Osteoblast (primary cell): Measurements from ENCODE around the gene HNRNPD. TPM values are rescaled to one million over a fixed set of nuclear protein-coding genes. Genes with fewer than 3 reads are reported as not detected.

Experiments
- DNase-seq: peaks from one replicate; pipeline ENCODE4 v3.0.0; 2011; ENCODE audit warnings: low spot score, mixed read lengths; ENCODE audit not compliant: insufficient read length; ENCODE audit errors: missing footprints
- H2AFZ ChIP-seq: 2 replicates; pipeline ENCODE4 v1.6.0; 2011; ENCODE audit warnings: mild to moderate bottlenecking, low read length
- H3K27ac ChIP-seq: 2 replicates; pipeline ENCODE4 v1.5.1; 2011; ENCODE audit warnings: mild to moderate bottlenecking, low read depth, low read length, moderate library complexity
- H3K27me3 ChIP-seq: 2 replicates; pipeline ENCODE4 v1.6.0; 2012; ENCODE audit warnings: mild to moderate bottlenecking, control low read depth, inconsistent platforms, low read length, moderate library complexity; ENCODE audit not compliant: insufficient read depth
- H3K36me3 ChIP-seq: 2 replicates; pipeline ENCODE4 v1.5.1; 2011; ENCODE audit warnings: mild to moderate bottlenecking, low read length, control low read depth, moderate library complexity; ENCODE audit not compliant: insufficient read depth
- H3K4me1 ChIP-seq: 2 replicates; pipeline ENCODE4 v1.5.1; 2011; ENCODE audit warnings: mild to moderate bottlenecking, low read length, control low read depth, moderate library complexity; ENCODE audit not compliant: insufficient read depth
- H3K4me2 ChIP-seq: 2 replicates; pipeline ENCODE4 v1.6.0; 2011; ENCODE audit warnings: mild to moderate bottlenecking, low read length; ENCODE audit not compliant: insufficient read depth
- H3K4me3 ChIP-seq: fragments of 200-600 bp; sonication (generic); 3 replicates; pipeline ENCODE4 v1.5.1; 2012; ENCODE audit warnings: mild to moderate bottlenecking, low read length, inconsistent platforms; ENCODE audit not compliant: insufficient read depth
- H3K79me2 ChIP-seq: 2 replicates; pipeline ENCODE4 v1.6.0; 2012; ENCODE audit warnings: mild to moderate bottlenecking, low read length, control low read depth, inconsistent platforms; ENCODE audit not compliant: insufficient read depth
- H3K9me3 ChIP-seq: 2 replicates; pipeline ENCODE4 v1.5.1; 2011; ENCODE audit warnings: low read depth, low read length, control low read depth
- H4K20me1 ChIP-seq: 2 replicates; pipeline ENCODE4 v1.6.0; 2012; ENCODE audit warnings: mild to moderate bottlenecking, low read length, control low read depth; ENCODE audit not compliant: insufficient read depth
- total RNA-seq: library from RNA; depleted of rRNA; stranded (reverse); fragments of >200 nt; gene quantifications from 2 replicates; pipeline ENCODE4 v1.2.3, GENCODE V29; 2012
- TF ChIP-seq, protein P1 (sequence below): IDR thresholded peaks from 2 replicates; pipeline ENCODE4 v1.5.1; 2011; ENCODE audit warnings: mild to moderate bottlenecking, low read depth, low read length, moderate library complexity; ENCODE audit errors: extremely low read depth

Gene HNRNPD
- total RNA-seq, 1 donor, result 19.2 TPM

DNA sequence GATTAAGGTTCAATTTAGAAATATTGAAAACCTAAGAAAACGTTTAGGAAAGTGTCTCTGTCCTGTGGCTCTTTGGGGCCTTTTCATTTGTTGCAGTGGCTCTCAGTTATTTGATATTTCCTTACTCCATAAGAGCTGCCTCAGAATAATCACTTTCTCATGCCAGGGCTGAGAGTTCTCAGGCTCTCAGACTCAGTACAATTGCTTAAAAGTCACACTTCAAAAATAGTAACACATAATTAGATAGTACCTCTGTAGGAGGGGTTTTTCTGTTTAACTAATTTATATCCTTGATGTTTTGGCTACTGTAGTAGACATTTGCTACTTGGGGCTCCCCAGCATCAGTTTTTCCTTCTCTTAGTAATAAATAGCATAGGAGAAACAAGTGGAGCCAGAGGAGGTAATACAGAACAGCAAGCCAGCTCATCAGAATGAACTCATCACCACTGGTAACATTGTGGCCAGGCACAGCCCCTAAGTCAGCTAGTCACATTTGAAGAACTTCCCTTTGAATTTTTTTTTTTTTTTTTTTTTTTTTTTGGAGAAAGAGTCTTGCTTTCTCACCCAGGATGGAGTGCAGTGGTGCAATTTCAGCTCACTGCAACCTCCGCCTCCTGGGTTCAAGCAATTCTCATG lies 8.0 kb upstream of the HNRNPD start:
- TF ChIP-seq, protein P1, sequence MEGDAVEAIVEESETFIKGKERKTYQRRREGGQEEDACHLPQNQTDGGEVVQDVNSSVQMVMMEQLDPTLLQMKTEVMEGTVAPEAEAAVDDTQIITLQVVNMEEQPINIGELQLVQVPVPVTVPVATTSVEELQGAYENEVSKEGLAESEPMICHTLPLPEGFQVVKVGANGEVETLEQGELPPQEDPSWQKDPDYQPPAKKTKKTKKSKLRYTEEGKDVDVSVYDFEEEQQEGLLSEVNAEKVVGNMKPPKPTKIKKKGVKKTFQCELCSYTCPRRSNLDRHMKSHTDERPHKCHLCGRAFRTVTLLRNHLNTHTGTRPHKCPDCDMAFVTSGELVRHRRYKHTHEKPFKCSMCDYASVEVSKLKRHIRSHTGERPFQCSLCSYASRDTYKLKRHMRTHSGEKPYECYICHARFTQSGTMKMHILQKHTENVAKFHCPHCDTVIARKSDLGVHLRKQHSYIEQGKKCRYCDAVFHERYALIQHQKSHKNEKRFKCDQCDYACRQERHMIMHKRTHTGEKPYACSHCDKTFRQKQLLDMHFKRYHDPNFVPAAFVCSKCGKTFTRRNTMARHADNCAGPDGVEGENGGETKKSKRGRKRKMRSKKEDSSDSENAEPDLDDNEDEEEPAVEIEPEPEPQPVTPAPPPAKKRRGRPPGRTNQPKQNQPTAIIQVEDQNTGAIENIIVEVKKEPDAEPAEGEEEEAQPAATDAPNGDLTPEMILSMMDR, result no peak
- no peak for DNase-seq
- no peaks in the 10 kb centered on the region for H4K20me1 ChIP-seq

DNA sequence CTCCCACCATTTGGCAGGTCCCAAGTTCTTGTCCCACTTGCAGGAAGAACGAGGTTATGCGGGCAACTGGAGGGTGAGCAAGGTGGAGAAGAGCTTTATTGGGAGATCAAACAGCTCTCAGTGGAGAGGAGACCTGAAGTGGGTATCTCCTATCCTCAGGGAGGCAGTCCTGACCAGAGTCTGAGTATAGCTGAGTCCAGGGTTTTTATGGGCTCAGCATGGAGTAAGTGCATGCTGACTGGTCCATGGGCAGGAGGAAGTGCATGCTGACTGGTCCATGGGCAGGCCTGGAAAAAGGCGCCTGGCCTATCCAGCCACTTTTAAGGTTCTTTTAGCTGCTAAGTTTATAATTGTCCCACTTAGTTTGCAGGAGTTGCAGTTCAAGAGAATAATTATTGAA lies 7.4 kb upstream of the HNRNPD start:
- H3K4me1 ChIP-seq, result no peaks in the 10 kb centered on the region
- no peak for DNase-seq
- H3K27me3 ChIP-seq, result no peaks in the 10 kb centered on the region
- no peaks in the 10 kb centered on the region for H3K9me3 ChIP-seq
- H2AFZ ChIP-seq, result no peak overlapping the region
- no peaks in the 10 kb centered on the region for H4K20me1 ChIP-seq
- H3K79me2 ChIP-seq, result peaks cover 7% of the 10 kb centered on the region
- no peak overlapping the region for H3K4me3 ChIP-seq
- TF ChIP-seq, protein P1, result no peak
- H3K27ac ChIP-seq, result no peak overlapping the region
- H3K36me3 ChIP-seq, result no peaks in the 10 kb centered on the region
- H3K4me2 ChIP-seq, result no peak overlapping the region

More for the DNA sequence above, 8.0 kb upstream of the HNRNPD start:
- H3K27ac ChIP-seq, result no peak overlapping the region
- H3K27me3 ChIP-seq, result no peaks in the 10 kb centered on the region
- no peak overlapping the region for H3K4me3 ChIP-seq
- no peaks in the 10 kb centered on the region for H3K36me3 ChIP-seq
- no peak overlapping the region for H3K4me2 ChIP-seq
- H3K79me2 ChIP-seq, result peaks cover 3% of the 10 kb centered on the region
- H3K9me3 ChIP-seq, result no peaks in the 10 kb centered on the region
- no peak overlapping the region for H2AFZ ChIP-seq
- no peaks in the 10 kb centered on the region for H3K4me1 ChIP-seq

DNA sequence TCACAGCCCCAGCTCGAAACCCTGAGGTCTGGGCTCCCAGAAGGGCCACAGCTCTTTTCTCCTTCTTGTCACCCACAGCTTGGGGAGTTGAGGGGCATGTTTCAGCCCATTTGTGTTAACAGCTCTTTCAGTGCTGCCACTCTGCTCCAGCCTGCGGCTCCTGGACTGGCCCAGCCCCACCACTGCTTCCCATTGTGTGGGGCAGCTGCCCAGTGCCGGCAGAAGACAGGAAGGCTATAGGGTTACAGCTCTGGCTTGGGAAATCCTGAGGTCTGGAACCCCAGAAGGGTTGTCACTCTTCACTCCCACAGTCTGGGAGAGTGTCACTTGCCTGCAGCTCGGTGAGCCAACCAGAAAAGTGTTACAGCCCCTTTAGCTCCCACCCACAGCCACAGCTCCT lies 7.0 kb upstream of the HNRNPD start:
- H3K4me3 ChIP-seq, result no peak overlapping the region
- H2AFZ ChIP-seq, result no peak overlapping the region
- no peaks in the 10 kb centered on the region for H3K36me3 ChIP-seq
- no peak overlapping the region for H3K27ac ChIP-seq
- H3K9me3 ChIP-seq, result no peaks in the 10 kb centered on the region
- TF ChIP-seq, protein P1, result no peak
- H4K20me1 ChIP-seq, result no peaks in the 10 kb centered on the region
- H3K4me2 ChIP-seq, result no peak overlapping the region
- peaks cover 11% of the 10 kb centered on the region for H3K79me2 ChIP-seq
- H3K4me1 ChIP-seq, result no peaks in the 10 kb centered on the region
- H3K27me3 ChIP-seq, result no peaks in the 10 kb centered on the region
- no peak for DNase-seq

DNA sequence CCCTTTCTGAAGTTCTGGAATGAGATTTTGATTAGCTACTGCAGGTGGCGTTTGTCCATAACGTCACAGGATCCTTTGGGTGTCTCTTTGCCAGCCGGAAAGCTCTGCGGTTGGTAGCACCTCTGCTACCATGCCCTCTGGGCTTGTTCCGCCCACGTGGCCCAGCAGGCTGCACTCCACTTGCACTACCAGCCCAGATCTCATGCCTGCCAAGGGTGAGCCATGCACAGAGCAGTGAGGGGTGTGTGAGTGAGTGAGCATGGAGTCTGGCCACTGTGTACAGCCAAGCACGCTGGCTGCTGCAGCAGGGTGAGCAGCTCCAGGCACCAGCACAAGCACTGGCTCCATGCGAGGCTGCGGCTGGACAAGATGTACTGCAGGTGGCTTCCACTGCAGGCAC lies 6.6 kb upstream of the HNRNPD start:
- TF ChIP-seq, protein P1, result no peak
- no peaks in the 10 kb centered on the region for H4K20me1 ChIP-seq
- no peak for DNase-seq
- H3K27ac ChIP-seq, result no peak overlapping the region
- no peak overlapping the region for H3K4me3 ChIP-seq
- H3K79me2 ChIP-seq, result peaks cover 16% of the 10 kb centered on the region
- H3K4me1 ChIP-seq, result no peaks in the 10 kb centered on the region
- H3K36me3 ChIP-seq, result no peaks in the 10 kb centered on the region
- H3K27me3 ChIP-seq, result no peaks in the 10 kb centered on the region
- H3K9me3 ChIP-seq, result no peaks in the 10 kb centered on the region
- no peak overlapping the region for H2AFZ ChIP-seq
- H3K4me2 ChIP-seq, result no peak overlapping the region
